B cell (primary cell): ENCODE measurements around the gene STXBP4. TPM values are rescaled to one million over a fixed set of nuclear protein-coding genes. Genes with fewer than 3 reads are reported as not detected.

Source experiments
- ATAC-seq: fragments of 200-7000 bp; cut with Tn5 transposase; one replicate; pipeline ENCODE4 v1.10.0; 2021; ENCODE audit warnings: low read depth, mild to moderate bottlenecking, moderate number of reproducible peaks, moderate library complexity
- CTCF ChIA-PET: fragments of 350-600 bp; sonication (Branson Sonifier 250); formaldehyde crosslinking; loops from one replicate; lab custom pipeline; 2021; ENCODE audit warnings: antibody characterized with exemption, inconsistent platforms; lab: Charles Lee
- POLR2A ChIA-PET: fragments of 350-600 bp; sonication (Branson Sonifier 250); formaldehyde crosslinking; loops from one replicate; lab custom pipeline; 2021; ENCODE audit warnings: antibody characterized with exemption; lab: Charles Lee
- DNase-seq: peaks from one replicate; pipeline ENCODE4 v3.0.0; 2013
- H2AFZ ChIP-seq: 2 replicates; pipeline ENCODE4 v1.6.1; 2012; ENCODE audit warnings: mild to moderate bottlenecking, low read depth, low read length; ENCODE audit not compliant: insufficient read depth, poor library complexity, severe bottlenecking
- H3K27ac ChIP-seq, 2 donors: 1 replicate in 1 of 2; 2 replicates in 1 of 2; pipeline ENCODE4 v1.5.1; 2012 to 2013; ENCODE audit warnings: low read length in 2 of 2, mild to moderate bottlenecking in 2 of 2, moderate library complexity in 1 of 2
- H3K27me3 ChIP-seq, 4 experiments: fragments of 200-600 bp in 1 of 4; sonication (generic) in 1 of 4; replicated peaks in 1 of 4; 1 replicate in 2 of 4; 2 replicates in 2 of 4; pipeline versions ENCODE4 v1.6.1 to v1.7.0; 2013 to 2016; ENCODE audit warnings: low read length in 3 of 4, mild to moderate bottlenecking in 2 of 4, mixed read lengths in 1 of 4, moderate library complexity in 1 of 4; ENCODE audit not compliant: insufficient read depth in 4 of 4, control insufficient read depth in 3 of 4; ENCODE audit errors: control extremely low read depth in 1 of 4
- H3K36me3 ChIP-seq, 2 experiments: replicated peaks in 1 of 2; 1 replicate in 1 of 2; 2 replicates in 1 of 2; pipeline versions ENCODE4 v1.6.1 to v1.7.1; 2013; ENCODE audit warnings: low read length in 1 of 2; ENCODE audit not compliant: insufficient read depth in 2 of 2, control insufficient read depth in 1 of 2; ENCODE audit errors: control extremely low read depth in 1 of 2, extremely low read depth in 1 of 2
- H3K4me1 ChIP-seq, 2 donors: fragments of 200-600 bp in 1 of 2; sonication (generic) in 1 of 2; 1 replicate in 1 of 2; 2 replicates in 1 of 2; pipeline versions ENCODE4 v1.5.1 to v1.6.1; 2013 to 2017; ENCODE audit warnings: low read length in 2 of 2; ENCODE audit not compliant: control insufficient read depth in 2 of 2, insufficient read depth in 2 of 2
- H3K4me2 ChIP-seq: replicated peaks from 2 replicates; pipeline ENCODE3; 2012; ENCODE audit warnings: mild to moderate bottlenecking, low read depth, low read length; ENCODE audit not compliant: poor library complexity, severe bottlenecking
- H3K4me3 ChIP-seq, 5 experiments: fragments of 200-600 bp in 1 of 5; sonication (generic) in 1 of 5; 1 replicate in 3 of 5; 2 replicates in 2 of 5; pipeline versions ENCODE4 v1.5.1 to v1.7.0; 2011 to 2016; ENCODE audit warnings: low read length in 4 of 5, mild to moderate bottlenecking in 4 of 5, low read depth in 2 of 5, control low read depth in 1 of 5, moderate library complexity in 1 of 5; ENCODE audit not compliant: insufficient read depth in 1 of 5; ENCODE audit errors: control extremely low read depth in 1 of 5, extremely low read depth in 1 of 5
- H3K79me2 ChIP-seq: fragments of 200-600 bp; sonication (generic); one replicate; pipeline ENCODE4 v1.6.0; 2016; ENCODE audit warnings: low read length; ENCODE audit not compliant: control insufficient read depth, insufficient read depth
- H3K9ac ChIP-seq: fragments of 200-600 bp; sonication (generic); 2 replicates; pipeline ENCODE4 v1.6.1; 2017; ENCODE audit warnings: mild to moderate bottlenecking, low read length, moderate library complexity
- H3K9me3 ChIP-seq, 3 donors: one replicate each; pipeline versions ENCODE4 v1.6.1 to v1.7.1; 2013; ENCODE audit warnings: low read length in 2 of 3; ENCODE audit not compliant: control insufficient read depth in 2 of 3, insufficient read depth in 1 of 3; ENCODE audit errors: control extremely low read depth in 1 of 3
- H4K20me1 ChIP-seq: 2 replicates; pipeline ENCODE4 v1.6.0; 2012; ENCODE audit warnings: mild to moderate bottlenecking, low read length; ENCODE audit not compliant: insufficient read depth, control insufficient read depth, poor library complexity, severe bottlenecking
- H3K27ac Mint-ChIP-seq: one replicate; pipeline ENCODE4 v1.8.0; 2021; ENCODE audit warnings: mixed read lengths
- H3K27me3 Mint-ChIP-seq: one replicate; pipeline ENCODE4 v1.8.0; 2021; ENCODE audit warnings: mixed read lengths
- H3K4me1 Mint-ChIP-seq: one replicate; pipeline ENCODE4 v1.8.0; 2021; ENCODE audit warnings: mixed read lengths
- H3K4me3 Mint-ChIP-seq: one replicate; pipeline ENCODE4 v1.8.0; 2021; ENCODE audit warnings: mixed read lengths
- H3K9me3 Mint-ChIP-seq: one replicate; pipeline ENCODE4 v1.8.0; 2022; ENCODE audit warnings: mixed read lengths; ENCODE audit not compliant: insufficient read depth
- CTCF ChIP-seq: fragments of 200-600 bp; IDR thresholded peaks from one replicate; pipeline ENCODE4 v1.8.0; 2022; ENCODE audit warnings: antibody characterized with exemption, mild to moderate bottlenecking
- EZH2 ChIP-seq: IDR thresholded peaks from 2 replicates; pipeline ENCODE4 v1.6.1; 2012; ENCODE audit warnings: borderline replicate concordance, low read depth, mild to moderate bottlenecking, moderate library complexity, low read length; ENCODE audit not compliant: insufficient read depth, poor library complexity, severe bottlenecking
- intact Hi-C: fragments of 100-400 bp; cut with micrococcal nuclease; formaldehyde crosslinking; loops from one replicate; pipeline ENCODE4 v1.10.0; 2022
- polyA plus RNA-seq: library from polyadenylated mRNA; depleted of rRNA; stranded (reverse); fragments of >200 nt; gene quantifications from 2 replicates; pipeline ENCODE4 v1.2.3, GENCODE V29; 2012
- total RNA-seq, 2 donors: library from RNA; stranded (reverse); fragments of 120-200 nt in 1 of 2; gene quantifications; 1 replicate in 1 of 2; 2 replicates in 1 of 2; pipeline versions ENCODE4 v1.2.3 to v1.2.4, GENCODE V29; 2013 to 2022

STXBP4 gene
- total and polyA plus RNA-seq, 2 donors (not counting 1 experiment from before 2014, with no cell fraction given), result 1.2 to 11.4 TPM

- H3K4me1 ChIP-seq, result no peaks in the 10 kb centered on the region
These were observed 152.1 kb downstream of the STXBP4 start for GRCh38 chr17:55120651-55121050.

DNA sequence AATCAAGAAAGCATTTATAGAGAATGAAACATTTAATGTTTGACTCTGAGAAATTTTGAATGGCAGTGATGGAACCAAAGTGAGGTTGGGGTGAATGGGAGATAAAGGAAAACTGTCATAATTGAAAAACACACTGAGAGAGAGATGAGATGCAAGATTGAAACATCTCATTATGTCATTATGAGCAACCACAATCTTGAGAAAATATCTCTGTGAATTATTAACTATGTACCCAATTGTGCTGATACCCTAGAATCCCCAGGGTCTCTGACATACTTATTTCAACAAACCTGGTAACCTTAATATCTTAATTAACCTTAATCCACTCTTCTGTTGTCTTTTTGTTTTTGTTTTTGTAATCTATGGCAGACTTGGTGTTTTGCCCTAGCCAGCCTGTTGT is 152.7 kb downstream of the STXBP4 start:
- Mint-ChIP-seq H3K27ac (no peak overlapping the region), H3K4me1 (no peaks in the 10 kb centered on the region), H3K4me3 (no peak overlapping the region), H3K27me3 (no peaks in the 10 kb centered on the region), H3K9me3 (no peaks in the 10 kb centered on the region)
- Histone ChIP-seq H2AFZ (no peak overlapping the region), H3K4me1 (no peaks in the 10 kb centered on the region), H3K79me2 (no peaks in the 10 kb centered on the region), H4K20me1 (no peaks in the 10 kb centered on the region), H3K9me3 (no peaks in the 10 kb centered on the region), H3K9ac (no peak overlapping the region), H3K27me3 (no peaks in the 10 kb centered on the region), H3K4me2 (no peak overlapping the region), H3K36me3 (no peaks in the 10 kb centered on the region), H3K4me3 (no peak overlapping the region), H3K27ac (no peak overlapping the region)
- DNase-seq (no peak), ATAC-seq (no peak)
- intact Hi-C loops, result no loop called here
- ChIA-PET POLR2A (no interaction called here), CTCF (no interaction called here)
- TF ChIP-seq CTCF (no peak), EZH2 (no peak)

More at GRCh38 chr17:55120651-55121050, 152.1 kb downstream of the STXBP4 start:
- no peak overlapping the region for H3K9ac ChIP-seq
- H3K9me3 Mint-ChIP-seq, result no peaks in the 10 kb centered on the region
- ChIA-PET CTCF (no interaction called here), POLR2A (no interaction called here)
- no peak for ATAC-seq
- H3K4me3 ChIP-seq, result no peak overlapping the region
- no peak for DNase-seq
- no peaks in the 10 kb centered on the region for H3K79me2 ChIP-seq
- H3K4me3 Mint-ChIP-seq, result no peak overlapping the region
- no peaks in the 10 kb centered on the region for H4K20me1 ChIP-seq
- H3K27me3 ChIP-seq, result no peaks in the 10 kb centered on the region
- no peaks in the 10 kb centered on the region for H3K36me3 ChIP-seq
- H3K9me3 ChIP-seq, result no peaks in the 10 kb centered on the region
- no peak overlapping the region for H3K27ac ChIP-seq
- TF ChIP-seq CTCF, result no peak
- TF ChIP-seq EZH2, result no peak
- H3K4me1 Mint-ChIP-seq, result no peaks in the 10 kb centered on the region
- H3K27ac Mint-ChIP-seq, result no peak overlapping the region
- H2AFZ ChIP-seq, result no peak overlapping the region
- H3K27me3 Mint-ChIP-seq, result no peaks in the 10 kb centered on the region
- H3K4me2 ChIP-seq, result no peak overlapping the region
- intact Hi-C loops, result no loop called here
